MM.1S (cell line): Measurements from ENCODE around the gene IL36B.

ENCODE experiments used
- DNase-seq: peaks from one replicate; pipeline ENCODE4 v3.0.0-alpha.2; 2015
- H2AFZ ChIP-seq: fragments of 300-600 bp; sonication (generic); 2 replicates; pipeline ENCODE4 v1.6.0; 2016; ENCODE audit warnings: antibody characterized with exemption, low read length
- H3F3A ChIP-seq: fragments of 300-600 bp; sonication (generic); 2 replicates; pipeline ENCODE4 v1.6.1; 2016; ENCODE audit warnings: mild to moderate bottlenecking, antibody characterized with exemption, low read length, moderate library complexity, mixed read lengths; ENCODE audit not compliant: insufficient read depth
- H3K27ac ChIP-seq: fragments of 300-600 bp; sonication (generic); 2 replicates; pipeline ENCODE4 v1.5.1; 2016; ENCODE audit warnings: mild to moderate bottlenecking, low read length
- H3K27me3 ChIP-seq: fragments of 300-600 bp; sonication (generic); replicated peaks from 2 replicates; pipeline ENCODE4 v1.6.0; 2016; ENCODE audit warnings: low read length; ENCODE audit not compliant: insufficient read depth
- H3K36me3 ChIP-seq: fragments of 300-600 bp; sonication (generic); replicated peaks from 2 replicates; pipeline ENCODE4 v1.6.1; 2016; ENCODE audit warnings: mild to moderate bottlenecking, low read length, mixed read lengths; ENCODE audit not compliant: insufficient read depth
- H3K4me1 ChIP-seq: fragments of 300-600 bp; sonication (generic); 2 replicates; pipeline ENCODE4 v1.6.1; 2016; ENCODE audit warnings: low read length, mixed read lengths
- H3K4me2 ChIP-seq: fragments of 300-600 bp; sonication (generic); 2 replicates; pipeline ENCODE4 v1.6.0; 2016; ENCODE audit warnings: low read depth, low read length
- H3K4me3 ChIP-seq: fragments of 300-600 bp; sonication (generic); 2 replicates; pipeline ENCODE4 v1.5.1; 2016; ENCODE audit warnings: low read length, mixed read lengths
- H3K79me2 ChIP-seq: fragments of 300-600 bp; sonication (generic); 2 replicates; pipeline ENCODE4 v1.6.1; 2016; ENCODE audit warnings: mixed run types, low read length, mixed read lengths
- H3K9ac ChIP-seq: fragments of 300-600 bp; sonication (generic); 2 replicates; pipeline ENCODE4 v1.6.1; 2016; ENCODE audit warnings: low read length, mixed read lengths
- H3K9me2 ChIP-seq: fragments of 300-600 bp; sonication (generic); replicated peaks from 2 replicates; pipeline ENCODE4 v1.6.1; 2016; ENCODE audit warnings: mild to moderate bottlenecking, low read length, mixed read lengths; ENCODE audit not compliant: insufficient read depth
- H3K9me3 ChIP-seq: fragments of 300-600 bp; sonication (generic); replicated peaks from 2 replicates; pipeline ENCODE4 v1.6.1; 2016; ENCODE audit warnings: mild to moderate bottlenecking, low read length, mixed read lengths; ENCODE audit not compliant: insufficient read depth
- H4K20me1 ChIP-seq: fragments of 300-600 bp; sonication (generic); 2 replicates; pipeline ENCODE4 v1.6.1; 2016; ENCODE audit warnings: mild to moderate bottlenecking, low read length, moderate library complexity, mixed read lengths; ENCODE audit not compliant: insufficient read depth
- CTCF ChIP-seq: fragments of 300-600 bp; sonication (generic); IDR thresholded peaks from 2 replicates; pipeline ENCODE4 v1.5.1; 2016; ENCODE audit warnings: antibody characterized with exemption, low read length, mixed read lengths
- EZH2 ChIP-seq: fragments of 300-600 bp; sonication (generic); optimal IDR thresholded peaks from 2 replicates; pipeline ENCODE3; 2017; ENCODE audit warnings: low read depth, mild to moderate bottlenecking, antibody characterized with exemption, low read length, mixed read lengths
- EZH2phosphoT487 ChIP-seq: fragments of 300-600 bp; sonication (generic); IDR thresholded peaks from 2 replicates; pipeline ENCODE4 v1.6.1; 2018; ENCODE audit warnings: antibody characterized with exemption, low read length

Gene IL36B

GRCh38 chr2:113061241-113061640 is 8.6 kb upstream of the IL36B start:
- no peaks in the 10 kb centered on the region for H3F3A ChIP-seq
- H3K36me3 ChIP-seq = no peaks in the 10 kb centered on the region
- no peak overlapping the region for H2AFZ ChIP-seq
- no peak overlapping the region for H3K27ac ChIP-seq
- DNase-seq = no peak
- TF ChIP-seq EZH2phosphoT487 (no peak), CTCF (no peak), EZH2 (no peak)
- H3K9me2 ChIP-seq = no peaks in the 10 kb centered on the region
- no peak overlapping the region for H3K9ac ChIP-seq
- no peak overlapping the region for H3K4me2 ChIP-seq
- H3K79me2 ChIP-seq = no peaks in the 10 kb centered on the region
- H4K20me1 ChIP-seq = no peaks in the 10 kb centered on the region
- no peaks in the 10 kb centered on the region for H3K9me3 ChIP-seq
- H3K27me3 ChIP-seq = no peaks in the 10 kb centered on the region
- no peaks in the 10 kb centered on the region for H3K4me1 ChIP-seq
- H3K4me3 ChIP-seq = no peak overlapping the region

GRCh38 chr2:113060796-113061195 is 8.1 kb upstream of the IL36B start:
- Histone ChIP-seq H3K9me2 (no peaks in the 10 kb centered on the region), H3K27ac (no peak overlapping the region), H3F3A (no peaks in the 10 kb centered on the region), H3K36me3 (no peaks in the 10 kb centered on the region), H4K20me1 (no peaks in the 10 kb centered on the region), H3K4me1 (no peaks in the 10 kb centered on the region), H3K79me2 (no peaks in the 10 kb centered on the region), H3K9me3 (no peaks in the 10 kb centered on the region), H3K4me2 (no peak overlapping the region), H3K9ac (no peak overlapping the region), H3K27me3 (no peaks in the 10 kb centered on the region), H2AFZ (no peak overlapping the region), H3K4me3 (no peak overlapping the region)
- DNase-seq = no peak
- TF ChIP-seq CTCF = no peak
- no peak for TF ChIP-seq EZH2phosphoT487
- TF ChIP-seq EZH2 = no peak

GRCh38 chr2:113060396-113060795 is 7.7 kb upstream of the IL36B start:
- no peak for DNase-seq
- H3K9ac ChIP-seq = no peak overlapping the region
- no peaks in the 10 kb centered on the region for H3K9me3 ChIP-seq
- no peak for TF ChIP-seq CTCF
- no peak for TF ChIP-seq EZH2
- no peak for TF ChIP-seq EZH2phosphoT487
- no peak overlapping the region for H3K4me2 ChIP-seq
- no peak overlapping the region for H2AFZ ChIP-seq
- H3F3A ChIP-seq = no peaks in the 10 kb centered on the region
- H3K4me1 ChIP-seq = no peaks in the 10 kb centered on the region
- H3K9me2 ChIP-seq = no peaks in the 10 kb centered on the region
- no peak overlapping the region for H3K4me3 ChIP-seq
- no peaks in the 10 kb centered on the region for H3K79me2 ChIP-seq
- H3K27ac ChIP-seq = no peak overlapping the region
- H3K27me3 ChIP-seq = no peaks in the 10 kb centered on the region
- H3K36me3 ChIP-seq = no peaks in the 10 kb centered on the region
- H4K20me1 ChIP-seq = no peaks in the 10 kb centered on the region
